Transverse colon (tissue), 4 donors: ENCODE measurements around the gene MYO16. TPM values are rescaled to one million over a fixed set of nuclear protein-coding genes. Genes with fewer than 3 reads are reported as not detected.
"Not testable (repeated sequence)": the region's sequence is repeated elsewhere in the genome, so short reads cannot be mapped to it uniquely, and the experiment has no call there.

Experiments used
- DNase-seq: peaks from one replicate; pipeline ENCODE4 v3.0.0-alpha.2; 2019
- H3K27ac ChIP-seq, 4 donors: fragments of 200-600 bp; sonication (generic); 2 replicates each; pipeline ENCODE4 v1.5.1; 2016 to 2018; ENCODE audit warnings: inconsistent platforms in 4 of 4
- H3K27me3 ChIP-seq: fragments of 200-600 bp; sonication (generic); 2 replicates; pipeline ENCODE4 v1.5.1; 2017; ENCODE audit warnings: inconsistent platforms
- H3K36me3 ChIP-seq, 4 donors: fragments of 200-600 bp; sonication (generic); 2 replicates each; pipeline ENCODE4 v1.5.1; 2017 to 2019; ENCODE audit warnings: inconsistent platforms in 4 of 4
- H3K4me1 ChIP-seq, 4 donors: fragments of 200-600 bp; sonication (generic); 2 replicates each; pipeline ENCODE4 v1.5.1; 2017 to 2020; ENCODE audit warnings: inconsistent platforms in 4 of 4
- H3K4me3 ChIP-seq, 4 donors: fragments of 200-600 bp; sonication (generic); 1 replicate in 1 of 4; 2 replicates in 3 of 4; pipeline versions ENCODE4 v1.5.1 to v1.6.1; 2017 to 2019; ENCODE audit warnings: inconsistent platforms in 4 of 4
- H3K9me3 ChIP-seq, 2 donors: fragments of 200-600 bp; sonication (generic); 2 replicates each; pipeline ENCODE4 v1.5.1; 2017 to 2019; ENCODE audit warnings: inconsistent platforms in 2 of 2
- CTCF ChIP-seq, 5 experiments: fragments of 200-600 bp in 3 of 5; fragments of 450-650 bp in 2 of 5; sonication (generic) in 3 of 5; IDR thresholded peaks; 1 replicate in 2 of 5; 2 replicates in 3 of 5; pipeline ENCODE4 v1.5.1; 2016 to 2017; ENCODE audit warnings: antibody characterized with exemption in 5 of 5, inconsistent platforms in 3 of 5, mild to moderate bottlenecking in 2 of 5, moderate library complexity in 1 of 5
- EP300 ChIP-seq: sonication (generic); formaldehyde crosslinking; IDR thresholded peaks from one replicate; pipeline ENCODE4 v1.6.1; 2017; ENCODE audit warnings: antibody characterized with exemption, low read depth
- POLR2A ChIP-seq: fragments of 450-650 bp; IDR thresholded peaks from one replicate; pipeline ENCODE4 v1.6.1; 2016; ENCODE audit warnings: antibody characterized with exemption, mild to moderate bottlenecking, moderate library complexity
- POLR2AphosphoS5 ChIP-seq, 3 donors: sonication (generic); formaldehyde crosslinking; IDR thresholded peaks; one replicate each; pipeline ENCODE4 v1.6.1; 2016; ENCODE audit warnings: antibody characterized with exemption in 3 of 3
- WGBS, 2 donors: methylation state at CpG; one replicate each; pipeline ENCODE4 v1.1.5; 2018; ENCODE audit warnings: low coverage in 1 of 2; 5-methylcytosine and 5-hydroxymethylcytosine counted together
- in situ Hi-C, 4 donors: fragments of 200-750 bp; cut with MboI; loops; one replicate each; pipeline versions ENCODE4 v1.15.0 to v1.15.1; 2017; ENCODE audit warnings: low sequenced_read_pairs in 3 of 4, low pct_ligation_motif_present in 1 of 4, low pct_unique_long_range_greater_than_20kb in 1 of 4
- intact Hi-C: fragments of 100-400 bp; cut with DNase I; formaldehyde crosslinking; loops from one replicate; pipeline ENCODE4 v1.15.1; 2023; ENCODE audit warnings: low total_unique reads
- total RNA-seq, 4 donors: library from RNA; depleted of rRNA; stranded (reverse); fragments of >200 nt; gene quantifications; one replicate each; pipeline ENCODE4 v1.1.0, GENCODE V29; 2016

MYO16 gene
- total RNA-seq, 4 donors from 2014 or later: under 0.01 to 3.4 TPM; not detected in 2

- DNase-seq: no peak
- Histone ChIP-seq H3K9me3 (no peaks in the 10 kb centered on the region), H3K27me3 (no peaks in the 10 kb centered on the region), H3K4me3 (no peak overlapping the region), H3K36me3 (no peaks in the 10 kb centered on the region), H3K4me1 (no peaks in the 10 kb centered on the region), H3K27ac (no peak overlapping the region)
- WGBS, 2 donors: 94 to 95% methylated on average over 2 of the region's 2 CpGs
- no peak for TF ChIP-seq CTCF (IDR thresholded peaks at IDR 0.05)
- no peak for TF ChIP-seq POLR2A
- TF ChIP-seq EP300: no peak
- no peak for TF ChIP-seq POLR2AphosphoS5 (IDR thresholded peaks at IDR 0.05)
- intact Hi-C loops: no loop called here
- in situ Hi-C loops: no loop called here
These were observed 585.0 kb downstream of the MYO16 start for GRCh38 chr13:109214393-109214792.

- no peak for DNase-seq
- no peaks in the 10 kb centered on the region for H3K27me3 ChIP-seq
- H3K4me1 ChIP-seq: no peaks in the 10 kb centered on the region
- H3K4me3 ChIP-seq: no peak overlapping the region
- no peak overlapping the region for H3K27ac ChIP-seq
- no peaks in the 10 kb centered on the region for H3K36me3 ChIP-seq
- WGBS, 2 donors: 77 to 93% methylated on average over 2 of the region's 2 CpGs
- in situ Hi-C loops (no loop called here), intact Hi-C loops (no loop called here)
- no peaks in the 10 kb centered on the region for H3K9me3 ChIP-seq
- no peak for TF ChIP-seq POLR2A
- no peak for TF ChIP-seq POLR2AphosphoS5 (IDR thresholded peaks at IDR 0.05)
- TF ChIP-seq EP300: no peak
- TF ChIP-seq CTCF (IDR thresholded peaks at IDR 0.05): no peak
These were observed 586.0 kb downstream of the MYO16 start for GRCh38 chr13:109215377-109215776.

- H3K4me3 ChIP-seq, intact Hi-C loops, H3K27ac ChIP-seq, H3K27me3 ChIP-seq, DNase-seq, in situ Hi-C loops, H3K9me3 ChIP-seq, H3K36me3 ChIP-seq, H3K4me1 ChIP-seq: not testable (repeated sequence)
- WGBS, 2 donors: 60 to 61% methylated on average over 2 of the region's 2 CpGs
These were observed 588.1 kb downstream of the MYO16 start for GRCh38 chr13:109217510-109217909.

- no peaks in the 10 kb centered on the region for H3K36me3 ChIP-seq
- no peaks in the 10 kb centered on the region for H3K27me3 ChIP-seq
- in situ Hi-C loops: no loop called here
- DNase-seq: no peak
- H3K27ac ChIP-seq: no peak overlapping the region
- TF ChIP-seq EP300 (no peak), POLR2AphosphoS5 (IDR thresholded peaks at IDR 0.05) (no peak), POLR2A (no peak), CTCF (IDR thresholded peaks at IDR 0.05) (no peak)
- no peaks in the 10 kb centered on the region for H3K9me3 ChIP-seq
- 90% methylated on average over 3 of the region's 3 CpGs; no CpG with 5 or more reads in 1 of the 2 donors for WGBS, 2 donors
- intact Hi-C loops: no loop called here
- no peak overlapping the region for H3K4me3 ChIP-seq
- no peaks in the 10 kb centered on the region for H3K4me1 ChIP-seq
These were observed 591.2 kb downstream of the MYO16 start for GRCh38 chr13:109220631-109221030.

- TF ChIP-seq CTCF (IDR thresholded peaks at IDR 0.05) (no peak), POLR2AphosphoS5 (IDR thresholded peaks at IDR 0.05) (no peak), EP300 (no peak), POLR2A (no peak)
- no peaks in the 10 kb centered on the region for H3K27me3 ChIP-seq
- no peaks in the 10 kb centered on the region for H3K36me3 ChIP-seq
- no peak overlapping the region for H3K4me3 ChIP-seq
- in situ Hi-C loops: no loop called here
- no peak overlapping the region for H3K27ac ChIP-seq
- WGBS, 2 donors: 67 to 86% methylated on average over 1 to 4 of the region's 4 CpGs
- DNase-seq: no peak
- intact Hi-C loops: no loop called here
- no peaks in the 10 kb centered on the region for H3K9me3 ChIP-seq
- no peaks in the 10 kb centered on the region for H3K4me1 ChIP-seq
These were observed 594.6 kb downstream of the MYO16 start for GRCh38 chr13:109224033-109224432.
